ENCODE data around the gene BCR. TPM values are rescaled to one million over a fixed set of nuclear protein-coding genes. Genes with fewer than 3 reads are reported as not detected.
A peak's percentile ranks its signal among the peaks of the same experiment; 100 is the strongest.

Gene BCR
- total RNA-seq, 1 experiment from 2014 or later = 129 TPM

GRCh38 chr22:23245045-23245798 is 64.9 kb downstream of the BCR start:
- no peak for DNase-seq (ENCODE audit: low spot score)
- Mint-ChIP-seq H3K27me3 (ENCODE audit: low read depth) (no peaks in the 10 kb centered on the region), H3K4me1 (peaks cover 92% of the 10 kb centered on the region), H3K4me3 (no peak overlapping the region), H3K36me3 (peaks cover 7% of the 10 kb centered on the region; the same call in 1 of the 2 replicates), H3K9me3 (no peaks in the 10 kb centered on the region), H3K27ac (peak overlapping the region; percentile 81)
- POLR2A ChIA-PET = no interaction called here
- CTCF ChIA-PET = interaction anchor here (0.6 to 1.5 kb wide), 2 partner anchors 67 to 89 kb away, joined by 3 to 4 read pairs; no protein-coding TSS in a partner anchor
- no peak for ATAC-seq
- TF ChIP-seq, protein P1, sequence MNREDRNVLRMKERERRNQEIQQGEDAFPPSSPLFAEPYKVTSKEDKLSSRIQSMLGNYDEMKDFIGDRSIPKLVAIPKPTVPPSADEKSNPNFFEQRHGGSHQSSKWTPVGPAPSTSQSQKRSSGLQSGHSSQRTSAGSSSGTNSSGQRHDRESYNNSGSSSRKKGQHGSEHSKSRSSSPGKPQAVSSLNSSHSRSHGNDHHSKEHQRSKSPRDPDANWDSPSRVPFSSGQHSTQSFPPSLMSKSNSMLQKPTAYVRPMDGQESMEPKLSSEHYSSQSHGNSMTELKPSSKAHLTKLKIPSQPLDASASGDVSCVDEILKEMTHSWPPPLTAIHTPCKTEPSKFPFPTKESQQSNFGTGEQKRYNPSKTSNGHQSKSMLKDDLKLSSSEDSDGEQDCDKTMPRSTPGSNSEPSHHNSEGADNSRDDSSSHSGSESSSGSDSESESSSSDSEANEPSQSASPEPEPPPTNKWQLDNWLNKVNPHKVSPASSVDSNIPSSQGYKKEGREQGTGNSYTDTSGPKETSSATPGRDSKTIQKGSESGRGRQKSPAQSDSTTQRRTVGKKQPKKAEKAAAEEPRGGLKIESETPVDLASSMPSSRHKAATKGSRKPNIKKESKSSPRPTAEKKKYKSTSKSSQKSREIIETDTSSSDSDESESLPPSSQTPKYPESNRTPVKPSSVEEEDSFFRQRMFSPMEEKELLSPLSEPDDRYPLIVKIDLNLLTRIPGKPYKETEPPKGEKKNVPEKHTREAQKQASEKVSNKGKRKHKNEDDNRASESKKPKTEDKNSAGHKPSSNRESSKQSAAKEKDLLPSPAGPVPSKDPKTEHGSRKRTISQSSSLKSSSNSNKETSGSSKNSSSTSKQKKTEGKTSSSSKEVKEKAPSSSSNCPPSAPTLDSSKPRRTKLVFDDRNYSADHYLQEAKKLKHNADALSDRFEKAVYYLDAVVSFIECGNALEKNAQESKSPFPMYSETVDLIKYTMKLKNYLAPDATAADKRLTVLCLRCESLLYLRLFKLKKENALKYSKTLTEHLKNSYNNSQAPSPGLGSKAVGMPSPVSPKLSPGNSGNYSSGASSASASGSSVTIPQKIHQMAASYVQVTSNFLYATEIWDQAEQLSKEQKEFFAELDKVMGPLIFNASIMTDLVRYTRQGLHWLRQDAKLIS (CRISPR knock-in tag; IDR thresholded peaks at IDR 0.05; ENCODE audit: borderline replicate concordance) = no peak

DNA sequence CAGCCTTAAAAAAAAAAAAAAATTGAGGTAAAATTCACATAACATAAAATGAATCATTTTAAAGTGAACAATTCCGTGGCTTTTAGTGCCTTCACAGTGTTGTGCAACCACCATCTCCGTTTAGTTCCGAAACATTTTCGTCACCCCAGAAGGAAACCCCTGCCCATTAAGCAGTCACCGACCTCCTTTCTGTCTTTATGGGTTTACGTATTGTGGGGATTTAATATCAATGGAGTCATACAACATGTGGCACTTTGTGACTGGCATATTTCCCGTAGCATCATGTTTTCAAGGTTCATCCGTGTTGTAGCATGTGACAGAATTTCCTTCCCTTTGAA is 65.5 kb downstream of the BCR start:
- ATAC-seq = no peak
- TF ChIP-seq, protein P2, sequence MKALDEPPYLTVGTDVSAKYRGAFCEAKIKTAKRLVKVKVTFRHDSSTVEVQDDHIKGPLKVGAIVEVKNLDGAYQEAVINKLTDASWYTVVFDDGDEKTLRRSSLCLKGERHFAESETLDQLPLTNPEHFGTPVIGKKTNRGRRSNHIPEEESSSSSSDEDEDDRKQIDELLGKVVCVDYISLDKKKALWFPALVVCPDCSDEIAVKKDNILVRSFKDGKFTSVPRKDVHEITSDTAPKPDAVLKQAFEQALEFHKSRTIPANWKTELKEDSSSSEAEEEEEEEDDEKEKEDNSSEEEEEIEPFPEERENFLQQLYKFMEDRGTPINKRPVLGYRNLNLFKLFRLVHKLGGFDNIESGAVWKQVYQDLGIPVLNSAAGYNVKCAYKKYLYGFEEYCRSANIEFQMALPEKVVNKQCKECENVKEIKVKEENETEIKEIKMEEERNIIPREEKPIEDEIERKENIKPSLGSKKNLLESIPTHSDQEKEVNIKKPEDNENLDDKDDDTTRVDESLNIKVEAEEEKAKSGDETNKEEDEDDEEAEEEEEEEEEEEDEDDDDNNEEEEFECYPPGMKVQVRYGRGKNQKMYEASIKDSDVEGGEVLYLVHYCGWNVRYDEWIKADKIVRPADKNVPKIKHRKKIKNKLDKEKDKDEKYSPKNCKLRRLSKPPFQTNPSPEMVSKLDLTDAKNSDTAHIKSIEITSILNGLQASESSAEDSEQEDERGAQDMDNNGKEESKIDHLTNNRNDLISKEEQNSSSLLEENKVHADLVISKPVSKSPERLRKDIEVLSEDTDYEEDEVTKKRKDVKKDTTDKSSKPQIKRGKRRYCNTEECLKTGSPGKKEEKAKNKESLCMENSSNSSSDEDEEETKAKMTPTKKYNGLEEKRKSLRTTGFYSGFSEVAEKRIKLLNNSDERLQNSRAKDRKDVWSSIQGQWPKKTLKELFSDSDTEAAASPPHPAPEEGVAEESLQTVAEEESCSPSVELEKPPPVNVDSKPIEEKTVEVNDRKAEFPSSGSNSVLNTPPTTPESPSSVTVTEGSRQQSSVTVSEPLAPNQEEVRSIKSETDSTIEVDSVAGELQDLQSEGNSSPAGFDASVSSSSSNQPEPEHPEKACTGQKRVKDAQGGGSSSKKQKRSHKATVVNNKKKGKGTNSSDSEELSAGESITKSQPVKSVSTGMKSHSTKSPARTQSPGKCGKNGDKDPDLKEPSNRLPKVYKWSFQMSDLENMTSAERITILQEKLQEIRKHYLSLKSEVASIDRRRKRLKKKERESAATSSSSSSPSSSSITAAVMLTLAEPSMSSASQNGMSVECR (CRISPR knock-in tag; IDR thresholded peaks at IDR 0.05; ENCODE audit: borderline replicate concordance) = no peak
- TF ChIP-seq, protein P3, sequence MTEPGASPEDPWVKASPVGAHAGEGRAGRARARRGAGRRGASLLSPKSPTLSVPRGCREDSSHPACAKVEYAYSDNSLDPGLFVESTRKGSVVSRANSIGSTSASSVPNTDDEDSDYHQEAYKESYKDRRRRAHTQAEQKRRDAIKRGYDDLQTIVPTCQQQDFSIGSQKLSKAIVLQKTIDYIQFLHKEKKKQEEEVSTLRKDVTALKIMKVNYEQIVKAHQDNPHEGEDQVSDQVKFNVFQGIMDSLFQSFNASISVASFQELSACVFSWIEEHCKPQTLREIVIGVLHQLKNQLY (CRISPR knock-in tag; IDR thresholded peaks at IDR 0.05) = no peak
- no peak for TF ChIP-seq ZBTB43 (CRISPR knock-in tag; IDR thresholded peaks at IDR 0.05)
- no peak for TF ChIP-seq NR3C1 (CRISPR knock-in tag; conservative IDR thresholded peaks at IDR 0.05; ENCODE audit: low read depth)
- TF ChIP-seq TP53 (CRISPR knock-in tag; IDR thresholded peaks at IDR 0.05) = no peak
- no peak for TF ChIP-seq ZNF416 (CRISPR knock-in tag; IDR thresholded peaks at IDR 0.05)
- no peak for TF ChIP-seq NR2C2 (CRISPR knock-in tag; IDR thresholded peaks at IDR 0.05)
- no peak for TF ChIP-seq ESRRA (CRISPR knock-in tag; IDR thresholded peaks at IDR 0.05; ENCODE audit: borderline replicate concordance)
- no peak for TF ChIP-seq ZNF121 (CRISPR knock-in tag; IDR thresholded peaks at IDR 0.05)
- TF ChIP-seq CREM (CRISPR knock-in tag; IDR thresholded peaks at IDR 0.05) = no peak
- TF ChIP-seq ETV6 (CRISPR knock-in tag; IDR thresholded peaks at IDR 0.05) = no peak
- no peak for TF ChIP-seq JAZF1 (CRISPR knock-in tag; IDR thresholded peaks at IDR 0.05)
- no peak for TF ChIP-seq SMAD4 (CRISPR knock-in tag; IDR thresholded peaks at IDR 0.05)
- no peak for TF ChIP-seq HMGA2 (CRISPR knock-in tag; IDR thresholded peaks at IDR 0.05)
- no peak for TF ChIP-seq GTF2I (CRISPR knock-in tag; conservative IDR thresholded peaks at IDR 0.05)
- TF ChIP-seq NFYB (CRISPR knock-in tag; conservative IDR thresholded peaks at IDR 0.05; ENCODE audit: low read depth) = no peak
- ChIA-PET POLR2A (no interaction called here), CTCF (interaction anchor here (1.3 to 1.5 kb wide), 2 partner anchors 10 to 89 kb away, joined by 3 read pairs; no protein-coding TSS in a partner anchor)
- no peak overlapping the region for H3K4me3 Mint-ChIP-seq
- peaks cover 9% of the 10 kb centered on the region; the same call in 1 of the 2 replicates for H3K36me3 Mint-ChIP-seq
- H3K27ac Mint-ChIP-seq = peak overlapping the region; percentile 61
- no peaks in the 10 kb centered on the region for H3K27me3 Mint-ChIP-seq (ENCODE audit: low read depth)
- no peak for DNase-seq (ENCODE audit: low spot score)
- H3K9me3 Mint-ChIP-seq = no peaks in the 10 kb centered on the region
- H3K4me1 Mint-ChIP-seq = peaks cover 94% of the 10 kb centered on the region

Measured in WTC11 (cell line).